Urinary bladder (tissue), 4 donors: ENCODE results near the gene CD69. TPM values are rescaled to one million over a fixed set of nuclear protein-coding genes. Genes with fewer than 3 reads are reported as not detected.
"Not testable (repeated sequence)": the region's sequence is repeated elsewhere in the genome, so short reads cannot be mapped to it uniquely, and the experiment has no call there.

Experiments used
- DNase-seq: peaks from one replicate; pipeline ENCODE4 v3.0.0-alpha.2; 2015; ENCODE audit errors: extremely low spot score
- H3K27ac ChIP-seq: one replicate; pipeline ENCODE4 v1.5.1; 2013; ENCODE audit warnings: low read depth, mild to moderate bottlenecking, moderate library complexity
- H3K36me3 ChIP-seq: one replicate; pipeline ENCODE4 v1.6.1; 2013; ENCODE audit warnings: mild to moderate bottlenecking, moderate library complexity; ENCODE audit not compliant: insufficient read depth
- H3K4me1 ChIP-seq: one replicate; pipeline ENCODE4 v1.6.1; 2013; ENCODE audit warnings: mild to moderate bottlenecking, moderate library complexity; ENCODE audit not compliant: insufficient read depth
- H3K4me3 ChIP-seq: one replicate; pipeline ENCODE4 v1.5.1; 2013; ENCODE audit warnings: low read depth, low read length
- WGBS: extraction: QIAGEN DNeasy Blood & Tissue Kit; methylation state at CpG from one replicate; pipeline ENCODE4 v1.1.7; 2013; 5-methylcytosine and 5-hydroxymethylcytosine counted together
- polyA plus RNA-seq: library from polyadenylated mRNA; stranded (reverse); fragments of 200-250 nt; gene quantifications from one replicate; pipeline ENCODE4 v1.2.3, GENCODE V29; 2013
- total RNA-seq: library from RNA; depleted of rRNA; stranded (reverse); fragments of >200 nt; gene quantifications from one replicate; pipeline ENCODE4 v1.2.3, GENCODE V29; 2014
- donor health status: healthy with polysubstance abuse.
- donor health status: healthy.

CD69 gene
- total and polyA plus RNA-seq, 2 donors: 7.4 to 13.7 TPM

DNA sequence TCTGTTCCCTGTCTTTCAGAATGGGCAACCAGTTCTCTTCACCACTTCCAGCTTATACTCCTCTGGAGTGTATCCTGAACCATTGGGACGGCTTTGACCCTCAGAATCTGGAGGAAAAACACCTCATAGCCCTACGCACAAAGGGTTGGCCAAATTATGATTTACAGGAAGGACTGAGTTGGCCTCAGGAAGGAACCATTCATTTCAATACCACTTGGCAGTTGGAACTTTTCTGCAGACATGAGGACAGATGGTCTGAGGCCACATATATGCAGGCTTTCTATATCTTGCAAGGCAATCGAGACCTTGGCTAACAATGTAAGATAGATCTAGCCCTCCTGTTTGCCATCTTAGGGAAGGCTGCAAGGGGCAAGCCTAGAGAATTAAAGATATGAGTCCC, 51.8 kb downstream of the CD69 start:
- Histone ChIP-seq H3K4me3 (no peak overlapping the region), H3K36me3 (no peaks in the 10 kb centered on the region), H3K4me1 (no peaks in the 10 kb centered on the region), H3K27ac (no peak overlapping the region)
- no peak for DNase-seq
- WGBS: 93% methylated on average over 3 of the region's 3 CpGs

DNA sequence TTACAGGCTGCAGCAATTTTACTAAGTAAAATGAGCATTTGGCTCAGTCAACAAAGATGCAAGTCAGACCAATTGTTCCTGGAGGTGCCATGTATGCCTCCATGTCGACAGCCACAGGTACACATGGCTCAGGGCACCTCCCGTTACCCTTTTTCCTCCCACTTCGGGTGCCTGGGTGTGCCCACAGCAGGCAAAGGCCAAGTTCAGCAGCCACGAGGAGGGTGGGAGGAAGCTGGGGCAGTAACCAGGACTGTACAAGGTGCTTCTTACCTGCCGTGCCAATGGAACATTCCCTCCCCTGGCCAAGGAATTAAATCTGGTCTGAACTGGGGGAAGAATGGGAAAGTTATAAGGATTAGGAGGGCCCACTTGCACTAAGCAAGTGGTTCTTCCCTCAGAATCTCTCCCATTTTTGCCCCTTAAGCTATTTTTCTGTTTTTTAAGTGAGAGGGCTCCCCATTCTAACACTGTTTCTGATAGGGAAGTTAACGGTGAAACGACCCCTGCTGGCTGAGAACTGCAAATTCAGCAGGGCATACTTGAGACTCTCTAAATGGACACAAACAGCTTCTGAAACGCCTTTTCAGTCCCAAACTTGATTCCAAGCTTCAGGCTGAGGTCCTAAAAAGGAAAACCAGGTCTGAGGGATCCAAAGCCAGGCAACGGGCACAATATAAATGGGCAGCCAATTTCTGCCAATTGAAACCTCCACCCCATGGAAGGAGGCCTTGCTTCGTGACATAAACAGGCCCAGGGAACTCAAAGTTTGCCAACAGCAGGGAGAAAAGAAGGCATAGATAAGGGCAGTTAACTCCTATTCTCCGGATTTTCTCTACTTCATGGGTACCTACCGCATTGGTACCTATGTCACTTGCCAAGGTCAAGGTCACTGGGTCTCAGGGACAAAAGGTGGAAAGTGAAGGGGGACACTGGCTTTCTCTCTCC, 52.6 kb downstream of the CD69 start:
- Histone ChIP-seq H3K36me3 (no peaks in the 10 kb centered on the region), H3K4me3 (no peak overlapping the region), H3K4me1 (no peaks in the 10 kb centered on the region), H3K27ac (no peak overlapping the region)
- no peak for DNase-seq
- 67% methylated on average over 12 of the region's 12 CpGs for WGBS

DNA sequence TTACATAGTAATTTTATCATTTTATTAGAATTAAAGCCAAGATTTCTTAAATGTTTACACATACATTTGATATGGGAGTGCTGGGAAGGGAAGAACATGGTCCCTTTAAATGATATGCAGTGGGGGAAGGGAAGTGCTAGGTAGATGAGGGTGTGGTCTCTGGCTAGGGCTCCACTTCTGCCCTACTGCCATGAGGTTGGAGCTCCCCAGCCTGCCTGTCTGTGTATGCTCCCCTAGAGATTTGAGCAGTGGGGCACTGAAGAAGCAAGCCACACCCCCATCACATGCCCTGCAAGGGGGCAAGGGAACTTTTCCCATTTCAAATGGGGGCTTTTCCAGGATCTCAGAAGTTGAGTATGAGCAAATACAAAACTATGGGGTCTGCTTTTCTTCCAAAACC, 53.3 kb downstream of the CD69 start:
- no peak for DNase-seq
- Histone ChIP-seq H3K4me3 (no peak overlapping the region), H3K4me1 (no peaks in the 10 kb centered on the region), H3K27ac (no peak overlapping the region), H3K36me3 (no peaks in the 10 kb centered on the region)

DNA sequence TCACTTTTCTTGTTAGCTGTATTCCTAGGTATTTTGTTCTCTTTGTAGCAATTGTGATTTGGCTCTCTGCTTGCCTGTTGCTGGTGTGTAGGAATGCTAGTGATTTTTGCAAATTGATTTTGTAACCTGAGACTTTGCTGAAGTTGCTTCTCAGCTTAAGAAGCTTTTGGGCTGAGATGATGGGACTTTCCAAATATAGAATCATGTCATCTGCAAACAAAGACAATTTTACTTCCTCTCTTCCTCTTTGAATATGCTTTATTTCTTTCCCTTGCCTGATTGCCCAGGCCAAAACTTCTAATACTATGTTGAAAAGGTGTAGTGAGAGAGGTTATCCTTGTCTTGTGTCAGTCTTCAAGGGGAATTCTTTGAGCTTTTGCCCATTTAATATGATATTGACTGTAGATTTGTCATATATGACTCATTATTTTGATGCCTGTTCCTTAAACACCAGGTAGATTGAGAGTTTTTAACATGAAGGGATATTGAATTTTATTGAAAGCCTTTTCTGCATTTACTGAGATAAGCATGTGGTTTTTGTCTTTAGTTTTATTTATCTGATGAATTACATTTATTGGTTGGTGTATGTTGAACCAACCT, 54.5 kb downstream of the CD69 start:
- no peak for DNase-seq

DNA sequence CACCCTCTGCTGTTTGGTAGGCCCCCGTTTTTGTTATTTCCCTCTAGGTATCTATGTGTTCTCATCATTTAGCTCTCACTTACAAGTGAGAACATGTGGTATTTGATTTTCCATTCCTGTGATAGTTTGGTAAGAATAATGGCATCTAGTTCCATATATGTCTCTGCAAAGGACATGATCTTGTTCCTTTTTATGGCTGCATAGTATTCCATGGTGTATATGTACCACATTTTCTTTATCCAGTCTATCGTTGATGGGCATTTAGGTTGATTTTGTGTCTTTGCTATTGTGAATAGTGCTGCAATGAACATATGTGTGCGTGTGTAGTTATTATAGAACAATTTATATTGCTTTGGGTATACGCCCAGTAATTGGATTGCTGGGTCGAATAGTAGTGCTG, 56.1 kb downstream of the CD69 start:
- not testable (repeated sequence) for DNase-seq, H3K27ac ChIP-seq, H3K36me3 ChIP-seq, H3K4me3 ChIP-seq, H3K4me1 ChIP-seq
- 87% methylated on average over 5 of the region's 5 CpGs for WGBS

More for the DNA sequence above, 54.5 kb downstream of the CD69 start:
- no peaks in the 10 kb centered on the region for H3K36me3 ChIP-seq
- H3K4me3 ChIP-seq: no peak overlapping the region
- no peaks in the 10 kb centered on the region for H3K4me1 ChIP-seq
- H3K27ac ChIP-seq: no peak overlapping the region

Other genes starting within 250 kb of the CD69 start
- 2.3 TPM for gene KLRB1, start 153.0 kb downstream of the CD69 start, total RNA-seq
- 1.3 TPM for gene KLRB1, start 153.0 kb downstream of the CD69 start, polyA plus RNA-seq
- 31.2 TPM for gene CLEC2D, start 91.2 kb downstream of the CD69 start, total RNA-seq
- 3.4 TPM for gene CLEC2D, start 91.2 kb downstream of the CD69 start, polyA plus RNA-seq
- not detected for gene CLECL1, start 27.8 kb downstream of the CD69 start, total RNA-seq
- 0.37 TPM for gene CLECL1, start 27.8 kb downstream of the CD69 start, polyA plus RNA-seq
- 1.5 TPM for gene KLRF1, start 66.6 kb upstream of the CD69 start, total RNA-seq
- gene KLRF1, start 66.6 kb upstream of the CD69 start, polyA plus RNA-seq: 0.34 TPM
- 20.4 TPM for gene CLEC2B, start 108.5 kb upstream of the CD69 start, total RNA-seq
- gene CLEC2B, start 108.5 kb upstream of the CD69 start, polyA plus RNA-seq: 9.3 TPM
- gene KLRF2, start 120.6 kb upstream of the CD69 start, total RNA-seq: not detected
- not detected for gene KLRF2, start 120.6 kb upstream of the CD69 start, polyA plus RNA-seq
- not detected for gene CLEC2A, start 171.5 kb upstream of the CD69 start, total RNA-seq
- gene CLEC2A, start 171.5 kb upstream of the CD69 start, polyA plus RNA-seq: not detected
- 1.5 TPM for gene CLEC12A, start 210.5 kb upstream of the CD69 start, total RNA-seq
- 1.6 TPM for gene CLEC12A, start 210.5 kb upstream of the CD69 start, polyA plus RNA-seq
- gene CLEC1B, start 238.2 kb upstream of the CD69 start, total RNA-seq: not detected
- gene CLEC1B, start 238.2 kb upstream of the CD69 start, polyA plus RNA-seq: not detected
- gene CLEC12B, start 249.7 kb upstream of the CD69 start, total RNA-seq: 0.95 TPM
- 0.08 TPM for gene CLEC12B, start 249.7 kb upstream of the CD69 start, polyA plus RNA-seq